Left lung (tissue), 10 donors: ENCODE measurements around the gene STK10. TPM values are rescaled to one million over a fixed set of nuclear protein-coding genes. Genes with fewer than 3 reads are reported as not detected.

Experiments used
- ATAC-seq: fragments of 200-7000 bp; cut with Tn5 transposase; one replicate; pipeline ENCODE4 v1.9.1; 2020; ENCODE audit warnings: moderate library complexity
- DNase-seq, 4 donors: peaks; one replicate each; pipeline ENCODE4 v3.0.0-alpha.2; 2013 to 2020
- H3K27ac ChIP-seq, 2 donors: fragments of 200-600 bp; sonication (generic) in 1 of 2; one replicate each; pipeline versions ENCODE4 v1.5.0 to v1.8.0; 2020 to 2021
- H3K27me3 ChIP-seq, 2 donors: fragments of 200-600 bp; sonication (generic) in 1 of 2; one replicate each; pipeline versions ENCODE4 v1.5.0 to v1.8.0; 2020 to 2021
- H3K36me3 ChIP-seq, 2 donors: fragments of 200-600 bp; sonication (generic) in 1 of 2; one replicate each; pipeline versions ENCODE4 v1.5.0 to v1.8.0; 2020 to 2021
- H3K4me1 ChIP-seq, 2 donors: fragments of 200-600 bp; one replicate each; pipeline ENCODE4 v1.8.0; 2021
- H3K4me3 ChIP-seq, 2 donors: fragments of 200-600 bp; sonication (generic) in 1 of 2; one replicate each; pipeline versions ENCODE4 v1.5.0 to v1.8.0; 2020 to 2021; ENCODE audit warnings: mild to moderate bottlenecking in 1 of 2
- H3K9me3 ChIP-seq, 2 donors: fragments of 200-600 bp; sonication (generic) in 1 of 2; one replicate each; pipeline versions ENCODE4 v1.5.0 to v1.8.0; 2020 to 2021
- intact Hi-C, 2 donors: fragments of 100-400 bp; cut with DNase I; formaldehyde crosslinking; loops; one replicate each; pipeline versions ENCODE4 v1.11.2 to v1.14.2; 2022
- polyA plus RNA-seq, 6 donors: library from polyadenylated mRNA; unstranded; fragments of 120-200 nt; gene quantifications; one replicate each; pipeline ENCODE4 v1.2.1, GENCODE V29; 2013; ENCODE audit not compliant: insufficient read length in 6 of 6
- total RNA-seq, 2 donors: library from RNA; stranded (reverse); fragmentation: NEBNext Ultra II Directional; extraction: Animal tissue kit (Norgen Biotek cat#: 25700); gene quantifications; one replicate each; pipeline ENCODE4 v1.2.1, GENCODE V29; 2021
- TF ChIP-seq, protein P1 (sequence below), 2 donors: fragments of 200-600 bp; sonication (generic) in 1 of 2; IDR thresholded peaks; one replicate each; pipeline versions ENCODE4 v1.5.0 to v1.8.0; 2021; ENCODE audit warnings: antibody characterized with exemption in 2 of 2
- donor health status: DM: no; HTN: yes; CAD: no.
- donor health status: DM: no; HTN: no; CAD: no.

Gene STK10
- total and polyA plus RNA-seq, 8 donors: 18.6 to 83.2 (median 21.9) TPM

GRCh38 chr5:172171118-172171517 is 16.9 kb downstream of the STK10 start:
- Histone ChIP-seq H3K27me3 (no peaks in the 10 kb centered on the region), H3K4me1 (peaks cover 3 to 90% of the 10 kb centered on the region in 2 donors), H3K4me3 (no peak overlapping the region), H3K27ac (no peak overlapping the region), H3K36me3 (no peaks in the 10 kb centered on the region), H3K9me3 (no peaks in the 10 kb centered on the region)
- intact Hi-C loops: no loop called here
- TF ChIP-seq, protein P1, sequence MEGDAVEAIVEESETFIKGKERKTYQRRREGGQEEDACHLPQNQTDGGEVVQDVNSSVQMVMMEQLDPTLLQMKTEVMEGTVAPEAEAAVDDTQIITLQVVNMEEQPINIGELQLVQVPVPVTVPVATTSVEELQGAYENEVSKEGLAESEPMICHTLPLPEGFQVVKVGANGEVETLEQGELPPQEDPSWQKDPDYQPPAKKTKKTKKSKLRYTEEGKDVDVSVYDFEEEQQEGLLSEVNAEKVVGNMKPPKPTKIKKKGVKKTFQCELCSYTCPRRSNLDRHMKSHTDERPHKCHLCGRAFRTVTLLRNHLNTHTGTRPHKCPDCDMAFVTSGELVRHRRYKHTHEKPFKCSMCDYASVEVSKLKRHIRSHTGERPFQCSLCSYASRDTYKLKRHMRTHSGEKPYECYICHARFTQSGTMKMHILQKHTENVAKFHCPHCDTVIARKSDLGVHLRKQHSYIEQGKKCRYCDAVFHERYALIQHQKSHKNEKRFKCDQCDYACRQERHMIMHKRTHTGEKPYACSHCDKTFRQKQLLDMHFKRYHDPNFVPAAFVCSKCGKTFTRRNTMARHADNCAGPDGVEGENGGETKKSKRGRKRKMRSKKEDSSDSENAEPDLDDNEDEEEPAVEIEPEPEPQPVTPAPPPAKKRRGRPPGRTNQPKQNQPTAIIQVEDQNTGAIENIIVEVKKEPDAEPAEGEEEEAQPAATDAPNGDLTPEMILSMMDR (IDR thresholded peaks at IDR 0.05): no peak
- ATAC-seq: no peak
- no peak for DNase-seq

DNA sequence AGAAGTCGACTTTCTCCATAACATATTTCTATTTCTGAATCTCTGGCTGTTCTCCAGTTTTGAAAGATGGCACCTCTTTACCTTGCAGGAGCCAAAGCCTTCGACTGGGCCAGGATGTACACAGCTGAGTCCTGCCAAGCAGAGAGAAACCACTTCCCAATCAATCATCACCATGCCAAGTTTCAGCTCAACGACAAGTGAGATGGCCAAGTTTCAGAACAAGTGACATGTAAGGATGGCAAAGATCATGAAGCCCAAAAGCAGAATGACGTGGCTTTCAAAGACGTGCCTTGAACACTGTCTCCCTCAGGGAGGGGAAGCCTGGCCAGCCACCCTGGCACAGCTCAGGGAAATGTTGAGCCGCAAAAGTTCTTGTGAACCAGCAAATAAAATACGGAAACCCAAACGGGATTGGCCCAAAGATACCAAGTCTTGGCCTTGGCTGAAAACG is 17.7 kb downstream of the STK10 start:
- Histone ChIP-seq H3K27me3 (no peaks in the 10 kb centered on the region), H3K27ac (peak overlapping the region in 1 of 2 donors; percentile 35), H3K4me1 (peaks cover 3 to 88% of the 10 kb centered on the region in 2 donors), H3K36me3 (peaks cover 0 to 7% of the 10 kb centered on the region in 2 donors), H3K9me3 (no peaks in the 10 kb centered on the region), H3K4me3 (no peak overlapping the region)
- ATAC-seq (no peak), DNase-seq (no peak)
- TF ChIP-seq, protein P1 (IDR thresholded peaks at IDR 0.05): no peak
- intact Hi-C loops: no loop called here

DNA sequence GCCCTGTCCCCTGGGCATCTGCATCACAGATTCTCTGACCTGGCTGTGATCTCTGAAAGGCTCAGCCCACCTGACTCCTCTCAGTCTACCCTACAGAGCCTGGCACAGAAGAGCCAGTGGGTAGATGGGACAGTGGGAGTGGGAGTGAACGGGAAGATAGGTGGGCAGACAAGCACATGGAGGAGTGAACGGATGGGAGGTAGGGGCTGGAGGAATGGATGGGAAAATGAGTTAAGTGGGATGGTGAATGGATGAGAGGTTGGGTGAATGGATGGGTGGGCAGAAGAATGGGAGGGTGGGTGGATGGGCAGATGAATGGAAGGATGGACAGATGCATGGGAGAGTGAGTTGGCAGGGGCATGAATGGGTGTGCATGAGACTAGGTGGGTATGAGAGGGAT is 18.8 kb downstream of the STK10 start:
- no peak for DNase-seq
- H3K4me3 ChIP-seq: no peak overlapping the region
- intact Hi-C loops: no loop called here
- H3K36me3 ChIP-seq: peaks cover 0 to 7% of the 10 kb centered on the region in 2 donors
- no peaks in the 10 kb centered on the region for H3K27me3 ChIP-seq
- no peak for ATAC-seq
- H3K27ac ChIP-seq: peak overlapping the region in 1 of 2 donors; percentile 48
- no peaks in the 10 kb centered on the region for H3K9me3 ChIP-seq
- peaks cover 3 to 88% of the 10 kb centered on the region in 2 donors for H3K4me1 ChIP-seq
- TF ChIP-seq, protein P1 (IDR thresholded peaks at IDR 0.05): no peak

- peaks cover 0 to 7% of the 10 kb centered on the region in 2 donors for H3K36me3 ChIP-seq
- H3K4me3 ChIP-seq: no peak overlapping the region
- H3K27me3 ChIP-seq: no peaks in the 10 kb centered on the region
- ATAC-seq (no peak), DNase-seq (no peak)
- H3K4me1 ChIP-seq: peaks cover 7 to 87% of the 10 kb centered on the region in 2 donors
- H3K27ac ChIP-seq: peak overlapping the region in 1 of 2 donors; percentile 48
- TF ChIP-seq, protein P1 (IDR thresholded peaks at IDR 0.05): no peak
- intact Hi-C loops: no loop called here
- H3K9me3 ChIP-seq: no peaks in the 10 kb centered on the region
Measured at GRCh38 chr5:172168311-172168710, 19.7 kb downstream of the STK10 start.

DNA sequence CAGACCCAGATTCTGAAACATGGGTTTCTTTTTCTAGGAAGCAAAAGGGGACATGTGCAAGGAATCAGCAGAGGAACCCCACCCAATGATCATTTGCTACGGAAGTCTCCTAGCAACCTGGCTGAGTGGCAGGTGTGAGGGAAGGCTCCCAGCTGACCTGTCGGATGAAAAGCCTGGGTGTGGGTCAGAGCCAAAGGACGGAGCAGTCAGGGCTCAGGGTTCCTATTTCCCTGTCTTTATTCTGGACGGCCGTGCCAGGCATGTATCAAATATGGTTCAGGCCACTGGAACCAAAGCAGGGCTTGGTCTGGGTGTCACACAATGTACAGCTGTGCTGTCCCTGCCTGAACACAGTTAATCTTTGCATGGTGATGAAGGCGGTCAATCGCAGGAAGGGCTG is 20.1 kb downstream of the STK10 start:
- Histone ChIP-seq H3K4me3 (no peak overlapping the region), H3K27ac (peak overlapping the region in 1 of 2 donors; percentile 48), H3K36me3 (peaks cover 0 to 7% of the 10 kb centered on the region in 2 donors), H3K4me1 (peaks cover 7 to 87% of the 10 kb centered on the region in 2 donors), H3K9me3 (no peaks in the 10 kb centered on the region), H3K27me3 (no peaks in the 10 kb centered on the region)
- TF ChIP-seq, protein P1 (IDR thresholded peaks at IDR 0.05): no peak
- no peak for ATAC-seq
- intact Hi-C loops: no loop called here
- DNase-seq: no peak
